IPS DF 6.9 (cell line): ENCODE measurements around the gene RTL10.

Source experiments
- DNase-seq: peaks from one replicate; pipeline ENCODE4 v3.0.0-alpha.2; 2013; ENCODE audit warnings: low read depth, low spot score
- H3K27ac ChIP-seq: one replicate; pipeline ENCODE4 v1.5.1; 2013; ENCODE audit warnings: low read length, control low read depth
- H3K27me3 ChIP-seq: 2 replicates; pipeline ENCODE4 v1.6.1; 2013; ENCODE audit warnings: mild to moderate bottlenecking, low read length; ENCODE audit not compliant: control insufficient read depth, insufficient read depth
- H3K36me3 ChIP-seq: 2 replicates; pipeline ENCODE4 v1.6.1; 2013; ENCODE audit warnings: low read length; ENCODE audit not compliant: control insufficient read depth, insufficient read depth
- H3K4me1 ChIP-seq: 2 replicates; pipeline ENCODE4 v1.6.1; 2013; ENCODE audit warnings: low read length; ENCODE audit not compliant: control insufficient read depth, insufficient read depth
- H3K4me3 ChIP-seq: 2 replicates; pipeline ENCODE4 v1.5.1; 2013; ENCODE audit warnings: mild to moderate bottlenecking, low read length
- H3K9me3 ChIP-seq: 2 replicates; pipeline ENCODE4 v1.6.1; 2013; ENCODE audit warnings: low read length, inconsistent platforms; ENCODE audit not compliant: control insufficient read depth, insufficient read depth
- WGBS: extraction: QIAGEN DNeasy Blood & Tissue Kit; methylation state at CpG from one replicate; pipeline ENCODE4 v1.1.7; 2013; ENCODE audit warnings: mixed read lengths, missing lambda C conversion rate; ENCODE audit not compliant: insufficient read length, insufficient coverage; 5-methylcytosine and 5-hydroxymethylcytosine counted together

Gene RTL10

GRCh38 chr22:19875061-19875530 is 20.4 kb upstream of the RTL10 start:
- DNase-seq = no peak
- WGBS = no CpG with 5 or more reads among the region's 12 CpGs
- Histone ChIP-seq H3K4me1 (peaks cover 9% of the 10 kb centered on the region; the same call in 1 of the 2 replicates), H3K9me3 (no peaks in the 10 kb centered on the region), H3K36me3 (no peaks in the 10 kb centered on the region), H3K27ac (no peak overlapping the region), H3K27me3 (no peaks in the 10 kb centered on the region), H3K4me3 (no peak overlapping the region)

- no peak overlapping the region for H3K4me3 ChIP-seq
- H3K9me3 ChIP-seq = no peaks in the 10 kb centered on the region
- H3K27me3 ChIP-seq = no peaks in the 10 kb centered on the region
- no peak overlapping the region for H3K27ac ChIP-seq
- no peaks in the 10 kb centered on the region for H3K36me3 ChIP-seq
- DNase-seq = no peak
- WGBS = no CpG with 5 or more reads among the region's 27 CpGs
- H3K4me1 ChIP-seq = peaks cover 8% of the 10 kb centered on the region; the same call in 1 of the 2 replicates
Observed at GRCh38 chr22:19874307-19875060, 19.8 kb upstream of the RTL10 start.

GRCh38 chr22:19873960-19874306 is 19.3 kb upstream of the RTL10 start:
- Histone ChIP-seq H3K27ac (no peak overlapping the region), H3K27me3 (no peaks in the 10 kb centered on the region), H3K4me3 (no peak overlapping the region), H3K36me3 (no peaks in the 10 kb centered on the region), H3K4me1 (peaks cover 6% of the 10 kb centered on the region; the same call in 1 of the 2 replicates), H3K9me3 (no peaks in the 10 kb centered on the region)
- no peak for DNase-seq
- WGBS = no CpG with 5 or more reads among the region's 7 CpGs

- H3K4me3 ChIP-seq = no peak overlapping the region
- WGBS = no CpG with 5 or more reads among the region's 27 CpGs
- H3K27me3 ChIP-seq = no peaks in the 10 kb centered on the region
- H3K4me1 ChIP-seq = peaks cover 4% of the 10 kb centered on the region; the same call in 1 of the 2 replicates
- no peak for DNase-seq
- no peaks in the 10 kb centered on the region for H3K36me3 ChIP-seq
- H3K9me3 ChIP-seq = no peaks in the 10 kb centered on the region
- H3K27ac ChIP-seq = no peak overlapping the region
Observed at GRCh38 chr22:19873138-19873959, 18.7 kb upstream of the RTL10 start.

- Histone ChIP-seq H3K9me3 (no peaks in the 10 kb centered on the region), H3K27me3 (no peaks in the 10 kb centered on the region), H3K4me3 (no peak overlapping the region), H3K27ac (no peak overlapping the region), H3K4me1 (peaks cover 3% of the 10 kb centered on the region; the same call in 1 of the 2 replicates), H3K36me3 (no peaks in the 10 kb centered on the region)
- WGBS = no CpG with 5 or more reads among the region's 7 CpGs
- no peak for DNase-seq
Observed at GRCh38 chr22:19872779-19873137, 18.1 kb upstream of the RTL10 start.

- no peak overlapping the region for H3K4me3 ChIP-seq
- DNase-seq = no peak
- no peaks in the 10 kb centered on the region for H3K27me3 ChIP-seq
- no peak overlapping the region for H3K27ac ChIP-seq
- H3K36me3 ChIP-seq = no peaks in the 10 kb centered on the region
- no CpG with 5 or more reads among the region's 16 CpGs for WGBS
- H3K9me3 ChIP-seq = no peaks in the 10 kb centered on the region
- peaks cover 3% of the 10 kb centered on the region; the same call in 1 of the 2 replicates for H3K4me1 ChIP-seq
Observed at GRCh38 chr22:19871845-19872778, 17.4 kb upstream of the RTL10 start.

GRCh38 chr22:19871023-19871844 is 16.6 kb upstream of the RTL10 start:
- no peaks in the 10 kb centered on the region for H3K27me3 ChIP-seq
- H3K27ac ChIP-seq = no peak overlapping the region
- no peaks in the 10 kb centered on the region for H3K9me3 ChIP-seq
- H3K4me1 ChIP-seq = peaks cover 3% of the 10 kb centered on the region; the same call in 1 of the 2 replicates
- DNase-seq = no peak
- no CpG with 5 or more reads among the region's 19 CpGs for WGBS
- H3K36me3 ChIP-seq = no peaks in the 10 kb centered on the region
- H3K4me3 ChIP-seq = no peak overlapping the region

- peaks cover 3% of the 10 kb centered on the region; the same call in 1 of the 2 replicates for H3K4me1 ChIP-seq
- no peak overlapping the region for H3K4me3 ChIP-seq
- H3K9me3 ChIP-seq = no peaks in the 10 kb centered on the region
- no peak overlapping the region for H3K27ac ChIP-seq
- DNase-seq = no peak
- H3K36me3 ChIP-seq = no peaks in the 10 kb centered on the region
- no CpG with 5 or more reads among the region's 30 CpGs for WGBS
- no peaks in the 10 kb centered on the region for H3K27me3 ChIP-seq
Observed at GRCh38 chr22:19870153-19871022, 15.7 kb upstream of the RTL10 start.
